Right lobe of liver (tissue), 6 donors: ENCODE results near the gene FYCO1. TPM values are rescaled to one million over a fixed set of nuclear protein-coding genes. Genes with fewer than 3 reads are reported as not detected.

ENCODE experiments used
- ATAC-seq, 4 donors: fragments of 200-7000 bp; cut with Tn5 transposase; one replicate each; pipeline ENCODE4 v1.9.1; 2020; ENCODE audit warnings: mild to moderate bottlenecking in 4 of 4, moderate library complexity in 4 of 4
- DNase-seq, 3 donors: peaks; one replicate each; pipeline ENCODE4 v3.0.0-alpha.2; 2020
- H3K27ac ChIP-seq, 3 donors: fragments of 200-600 bp; one replicate each; pipeline ENCODE4 v1.8.0; 2022
- H3K27me3 ChIP-seq, 2 donors: fragments of 200-600 bp; one replicate each; pipeline ENCODE4 v1.8.0; 2022
- H3K36me3 ChIP-seq, 4 donors: fragments of 200-600 bp; sonication (generic) in 1 of 4; one replicate each; pipeline versions ENCODE4 v1.5.1 to v1.8.0; 2017 to 2022; ENCODE audit warnings: control low read depth in 1 of 4
- H3K4me1 ChIP-seq, 4 donors: fragments of 200-600 bp; sonication (generic) in 1 of 4; one replicate each; pipeline versions ENCODE4 v1.5.1 to v1.8.0; 2017 to 2022; ENCODE audit warnings: control low read depth in 1 of 4
- H3K4me3 ChIP-seq, 3 donors: fragments of 200-600 bp; one replicate each; pipeline ENCODE4 v1.8.0; 2022
- H3K9me3 ChIP-seq, 4 donors: fragments of 200-600 bp; sonication (generic) in 1 of 4; one replicate each; pipeline versions ENCODE4 v1.5.1 to v1.8.0; 2017 to 2022; ENCODE audit warnings: control low read depth in 1 of 4
- CTCF ChIP-seq, 4 donors: fragments of 200-600 bp in 3 of 4; fragments of 450-650 bp in 1 of 4; IDR thresholded peaks; one replicate each; pipeline versions ENCODE4 v1.5.1 to v1.8.0; 2016 to 2022; ENCODE audit warnings: antibody characterized with exemption in 4 of 4, mild to moderate bottlenecking in 2 of 4
- POLR2A ChIP-seq: fragments of 450-650 bp; IDR thresholded peaks from one replicate; pipeline ENCODE4 v1.6.1; 2017; ENCODE audit warnings: antibody characterized with exemption, mild to moderate bottlenecking
- WGBS: methylation state at CpG from one replicate; pipeline ENCODE4 v1.1.6; 2018; ENCODE audit warnings: low coverage, low lambda C conversion rate; ENCODE audit not compliant: insufficient coverage; ENCODE audit errors: missing lambda C conversion rate; 5-methylcytosine and 5-hydroxymethylcytosine counted together
- intact Hi-C, 2 donors: fragments of 100-400 bp; cut with DNase I; formaldehyde crosslinking; loops; one replicate each; pipeline versions ENCODE4 v1.11.2 to v1.14.1; 2022
- total RNA-seq, 6 experiments: library from RNA; depleted of rRNA in 2 of 6; stranded (reverse); fragments of >200 nt in 2 of 6; fragmentation: NEBNext Ultra II Directional in 3 of 6; extraction: Animal tissue kit (Norgen Biotek cat#: 25700) in 3 of 6; gene quantifications; one replicate each; pipeline versions ENCODE4 v1.1.0 to v1.2.4, GENCODE V29; 2016 to 2023
- donor health status: DM: no; HTN: yes; CAD: no.
- donor health status: DM: no; HTN: no; CAD: no.
- donor health status: DM: no; HTN: no; CAD: no.
- donor health status: DM: no; HTN: yes; CAD: no.
- donor health status: DM: no; HTN: yes; CAD: no.

Gene FYCO1
- total RNA-seq, 6 experiments from 2014 or later, result 16.0 to 22.0 (median 21.0) TPM

GRCh38 chr3:45921158-45922038 lies 74.2 kb downstream of the FYCO1 start:
- DNase-seq (no peak), ATAC-seq (no peak)
- H3K36me3 ChIP-seq, result peaks cover 0 to 27% (median 8%) of the 10 kb centered on the region in 4 donors
- H3K9me3 ChIP-seq, result no peaks in the 10 kb centered on the region
- no peak overlapping the region for H3K4me3 ChIP-seq
- H3K27me3 ChIP-seq, result no peaks in the 10 kb centered on the region
- no peak overlapping the region for H3K27ac ChIP-seq
- no peaks in the 10 kb centered on the region for H3K4me1 ChIP-seq
- intact Hi-C loops, result loop anchor here in 1 of 2 donors (10.0 kb wide), 1 partner anchor 157 kb away; no protein-coding TSS in a partner anchor
- TF ChIP-seq CTCF (IDR thresholded peaks at IDR 0.05), result no peak
- no peak for TF ChIP-seq POLR2A
- 86% methylated on average over 9 of the region's 14 CpGs for WGBS

GRCh38 chr3:45917146-45917898 lies 78.3 kb downstream of the FYCO1 start:
- intact Hi-C loops, result no loop called here
- no peak overlapping the region for H3K27ac ChIP-seq
- H3K27me3 ChIP-seq, result no peaks in the 10 kb centered on the region
- ATAC-seq (no peak), DNase-seq (no peak)
- no peaks in the 10 kb centered on the region for H3K9me3 ChIP-seq
- TF ChIP-seq POLR2A, result no peak
- no peak for TF ChIP-seq CTCF (IDR thresholded peaks at IDR 0.05)
- peaks cover 0 to 11% (median 3%) of the 10 kb centered on the region in 4 donors for H3K36me3 ChIP-seq
- no peak overlapping the region for H3K4me3 ChIP-seq
- no peaks in the 10 kb centered on the region for H3K4me1 ChIP-seq
- 83% methylated on average over 4 of the region's 6 CpGs for WGBS

GRCh38 chr3:45915518-45916231 lies 79.9 kb downstream of the FYCO1 start:
- no peak for TF ChIP-seq POLR2A
- TF ChIP-seq CTCF (IDR thresholded peaks at IDR 0.05), result no peak
- ATAC-seq, result peak; percentile 24 to 43 (median 26)
- no peaks in the 10 kb centered on the region for H3K27me3 ChIP-seq
- H3K4me1 ChIP-seq, result no peaks in the 10 kb centered on the region
- no peaks in the 10 kb centered on the region for H3K9me3 ChIP-seq
- WGBS, result 55% methylated on average over 10 of the region's 13 CpGs
- no peak overlapping the region for H3K4me3 ChIP-seq
- no peak overlapping the region for H3K27ac ChIP-seq
- DNase-seq, result no peak
- H3K36me3 ChIP-seq, result no peaks in the 10 kb centered on the region
- intact Hi-C loops, result no loop called here

- Histone ChIP-seq H3K9me3 (no peaks in the 10 kb centered on the region), H3K4me1 (no peaks in the 10 kb centered on the region), H3K27ac (no peak overlapping the region), H3K27me3 (no peaks in the 10 kb centered on the region), H3K4me3 (no peak overlapping the region), H3K36me3 (no peaks in the 10 kb centered on the region)
- ATAC-seq, result no peak
- 76% methylated on average over 2 of the region's 9 CpGs for WGBS
- no peak for DNase-seq
- intact Hi-C loops, result no loop called here
- no peak for TF ChIP-seq CTCF (IDR thresholded peaks at IDR 0.05)
- no peak for TF ChIP-seq POLR2A
These were observed 80.6 kb downstream of the FYCO1 start for GRCh38 chr3:45915059-45915439.
